GM12878 (cell line): ENCODE results near the gene SIRT5. TPM values are rescaled to one million over a fixed set of nuclear protein-coding genes. Genes with fewer than 3 reads are reported as not detected.

ENCODE experiments used
- CUX1 ChIP-seq: IDR thresholded peaks from 2 replicates; pipeline ENCODE4 v1.6.1; 2012; ENCODE audit warnings: improper control_type of control experiment, low read depth, low read length; ENCODE audit not compliant: insufficient replicate concordance
- ESRRA ChIP-seq: IDR thresholded peaks from 2 replicates; pipeline ENCODE4 v1.6.1; 2012; ENCODE audit warnings: mild to moderate bottlenecking, low read length, improper control_type of control experiment
- FOXK2 ChIP-seq: fragments of 450-650 bp; IDR thresholded peaks from 2 replicates; pipeline ENCODE4 v1.6.1; 2017; ENCODE audit warnings: mild to moderate bottlenecking, moderate library complexity
- HSF1 ChIP-seq: fragments of 150-350 bp; IDR thresholded peaks from 2 replicates; pipeline ENCODE4 v1.6.1; 2014; ENCODE audit warnings: mild to moderate bottlenecking, low read depth, low read length
- NBN ChIP-seq: fragments of 450-650 bp; IDR thresholded peaks from 2 replicates; pipeline ENCODE4 v1.6.1; 2016
- NFYB ChIP-seq: IDR thresholded peaks from 2 replicates; pipeline ENCODE4 v1.6.1; 2011; ENCODE audit warnings: low read depth, mild to moderate bottlenecking, low read length, improper control_type of control experiment, moderate library complexity; ENCODE audit not compliant: insufficient read depth
- PKNOX1 ChIP-seq: fragments of 450-650 bp; IDR thresholded peaks from 2 replicates; pipeline ENCODE4 v1.6.1; 2016; ENCODE audit warnings: mild to moderate bottlenecking
- POU2F2 ChIP-seq: IDR thresholded peaks from 3 replicates; pipeline ENCODE4 v1.6.1; 2011; ENCODE audit warnings: low read depth, mild to moderate bottlenecking, low read length, borderline replicate concordance
- RUNX3 ChIP-seq: IDR thresholded peaks from 2 replicates; pipeline ENCODE4 v1.6.1; 2012; ENCODE audit warnings: low read length, inconsistent platforms
- STAT1 ChIP-seq: fragments of 450-650 bp; conservative IDR thresholded peaks from 2 replicates; pipeline ENCODE4 v1.6.1; 2014; ENCODE audit warnings: antibody characterized with exemption, mild to moderate bottlenecking
- USF2 ChIP-seq: IDR thresholded peaks from 2 replicates; pipeline ENCODE4 v1.6.1; 2011; ENCODE audit warnings: low read depth, low read length, improper control_type of control experiment, borderline replicate concordance
- ZNF687 ChIP-seq: fragments of 450-650 bp; IDR thresholded peaks from 2 replicates; pipeline ENCODE4 v1.6.1; 2017; ENCODE audit warnings: mild to moderate bottlenecking, moderate library complexity
- polyA plus RNA-seq, 11 experiments: library from polyadenylated mRNA; depleted of rRNA in 4 of 11; unstranded in 6 of 11; stranded (reverse) in 5 of 11; fragments of >200 nt; fragmentation: Nextera tagmentation in 4 of 11; fragmentation: Illumina TruSeq in 1 of 11; extraction: Ambion mirVana in 4 of 11; extraction: Trizol in 1 of 11; gene quantifications; 1 replicate in 1 of 11; 2 replicates in 10 of 11; pipeline versions ENCODE4 v1.2.1 to v1.2.3, GENCODE V29; 2011 to 2016; ENCODE audit warnings: inconsistent platforms in 2 of 11, missing spikeins in 2 of 11, low read depth in 1 of 11
- total RNA-seq, 4 experiments: library from RNA; depleted of rRNA in 3 of 4; stranded (reverse); fragments of >200 nt in 3 of 4; fragmentation: Illumina TruSeq in 1 of 4; extraction: Trizol in 1 of 4; gene quantifications; 2 replicates each; pipeline versions ENCODE4 v1.2.1 to v1.2.3, GENCODE V29; 2013 to 2021

Gene SIRT5
- total and polyA plus RNA-seq, 10 of the 15 experiments (the other 5 are each of a cell fraction or from before 2014, with no cell fraction given), result 1.7 to 12.4 (median 10.0) TPM

GRCh38 chr6:13635948-13636658 lies 61.7 kb downstream of the SIRT5 start (continued):
- TF ChIP-seq PKNOX1 (no peak), FOXK2 (no peak), CUX1 (no peak), ESRRA (no peak), RUNX3 (no peak), POU2F2 (no peak), USF2 (no peak), NBN (no peak), STAT1 (no peak), HSF1 (no peak), ZNF687 (no peak), NFYB (no peak)
